GM12864 (cell line): Measurements from ENCODE around the gene UBAP1L.

Experiments used
- DNase-seq: peaks from one replicate; pipeline ENCODE4 v3.0.0-alpha.2; 2011; ENCODE audit warnings: low read depth
- H3K4me3 ChIP-seq: 2 replicates; pipeline ENCODE4 v1.5.1; 2011; ENCODE audit warnings: mild to moderate bottlenecking, low read depth, low read length, control low read depth
- CTCF ChIP-seq: IDR thresholded peaks from 2 replicates; pipeline ENCODE4 v1.5.1; 2011; ENCODE audit warnings: low read depth, mild to moderate bottlenecking, moderate library complexity, low read length, control low read depth, inconsistent platforms; ENCODE audit errors: missing control alignments

UBAP1L gene

GRCh38 chr15:65134538-65134937 is 19.5 kb upstream of the UBAP1L start:
- H3K4me3 ChIP-seq = peak overlapping the region; percentile 68
- no peak for TF ChIP-seq CTCF
- DNase-seq = no peak

DNA sequence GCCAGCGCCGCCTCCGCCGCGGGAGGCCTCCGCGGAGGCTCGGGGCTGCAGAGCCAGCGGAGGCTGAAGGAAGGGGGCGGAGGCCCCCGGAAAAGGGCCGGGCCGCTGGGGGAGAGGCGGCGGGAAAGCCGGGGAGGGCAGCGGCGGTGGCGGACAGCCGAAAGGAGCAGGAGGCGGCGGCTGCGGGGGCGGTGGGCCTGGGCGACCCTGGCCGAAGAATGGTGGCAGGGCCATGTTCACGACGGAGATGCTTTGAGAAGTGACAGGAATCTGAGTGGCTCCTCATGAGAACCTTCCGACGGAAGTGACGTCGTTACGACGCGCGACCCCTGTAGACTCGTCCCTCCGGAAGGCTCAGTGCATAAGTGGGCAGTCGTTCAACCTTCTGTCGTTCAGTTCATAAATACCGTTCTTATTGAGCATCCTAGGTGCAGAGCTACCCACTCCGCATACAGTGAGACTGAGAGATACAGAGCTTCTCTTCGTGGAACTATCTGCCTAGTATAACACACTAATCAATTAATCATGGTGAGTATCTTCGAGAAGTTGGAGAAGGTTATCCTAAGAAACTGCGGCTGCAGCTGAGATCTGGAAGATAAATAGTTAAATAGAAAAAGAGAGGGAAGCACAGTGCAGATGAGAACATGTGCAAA is 18.7 kb upstream of the UBAP1L start, which contains the start of gene PDCD7:
Gene PDCD7, minus strand, starts transcription at position 261 of the 653 bp plus-strand sequence. Its CDS starts 27 bp downstream, at position 234.
- no peak for TF ChIP-seq CTCF
- H3K4me3 ChIP-seq = peak within 1 kb of the TSS; percentile 68
- DNase-seq = peak; percentile 89

DNA sequence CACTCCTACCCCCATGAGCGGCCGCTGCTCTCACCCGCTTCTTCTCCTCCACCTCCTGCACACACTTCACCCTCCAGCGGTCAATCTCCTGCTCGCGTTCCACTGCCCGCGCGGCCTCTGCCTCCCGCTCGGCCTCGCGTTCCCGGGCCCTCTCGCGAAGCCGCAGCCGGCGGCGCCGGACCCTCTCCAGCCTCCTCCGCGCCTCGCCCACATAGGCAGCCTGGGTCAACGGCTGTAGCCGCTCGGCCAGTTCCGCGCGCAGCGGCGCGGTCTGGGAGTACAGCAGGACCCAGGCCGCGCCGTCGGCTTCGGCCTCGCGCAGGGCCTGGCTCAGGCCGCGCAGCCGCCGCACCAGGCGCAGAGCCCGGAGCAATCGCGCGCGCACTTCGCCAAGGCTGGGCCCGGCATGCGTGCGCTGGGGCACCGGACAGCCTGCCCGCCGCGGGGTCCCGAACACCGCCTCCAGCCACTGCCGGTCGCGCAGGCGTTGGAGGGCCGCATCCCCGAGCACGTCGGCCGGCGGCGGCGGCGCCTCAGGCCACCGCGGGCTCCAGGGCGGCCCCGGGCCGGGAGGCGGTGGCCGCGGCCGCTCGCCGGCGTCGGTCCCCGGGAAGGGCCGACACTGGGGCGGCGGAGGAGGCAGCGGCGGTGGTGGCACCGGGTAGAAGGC is 18.0 kb upstream of the UBAP1L start:
- TF ChIP-seq CTCF = no peak
- DNase-seq = no peak
- H3K4me3 ChIP-seq = peak overlapping the region; percentile 68

DNA sequence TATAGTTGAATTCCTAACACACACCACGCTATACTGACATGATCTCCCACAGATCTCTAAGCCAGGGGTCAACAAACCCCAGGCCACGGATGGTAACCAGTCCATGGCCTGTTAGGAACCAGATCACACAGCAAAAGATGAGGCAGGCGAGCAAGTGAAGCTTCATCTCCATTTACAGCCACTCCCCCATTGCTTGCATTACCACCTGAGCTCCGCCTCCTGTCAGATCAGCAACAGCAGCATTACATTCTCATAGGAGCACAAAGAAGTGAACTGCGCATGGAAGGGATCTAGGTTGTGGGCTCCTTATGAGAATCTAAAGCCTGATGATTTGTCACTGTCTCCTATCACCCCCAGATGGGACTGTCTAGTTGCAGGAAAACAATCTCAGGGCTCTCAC is 15.9 kb upstream of the UBAP1L start:
- no peak for DNase-seq
- H3K4me3 ChIP-seq = no peak overlapping the region
- TF ChIP-seq CTCF = no peak

DNA sequence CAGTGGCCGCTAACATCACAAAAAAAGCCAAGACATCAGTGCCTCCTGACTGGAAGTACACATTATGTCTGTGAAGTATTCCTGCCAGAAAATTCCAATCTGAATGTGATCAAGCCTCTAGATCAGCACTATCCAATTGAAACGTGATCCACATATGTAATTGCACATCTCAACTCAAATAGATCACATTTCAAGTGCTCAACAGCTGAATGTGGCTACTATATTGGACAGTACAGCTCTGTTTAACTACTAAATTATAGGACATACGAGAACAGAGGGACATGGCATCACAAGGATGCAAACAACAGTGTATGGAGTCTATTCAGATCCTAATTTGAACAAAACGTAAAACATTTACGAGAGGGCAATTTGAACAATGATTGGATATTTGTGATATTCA is 542 bp upstream of the UBAP1L start:
- TF ChIP-seq CTCF = no peak
- no peak overlapping the region for H3K4me3 ChIP-seq
- no peak for DNase-seq

- no peak for DNase-seq
- TF ChIP-seq CTCF = no peak
- H3K4me3 ChIP-seq = no peak overlapping the region
Observed at GRCh38 chr15:65110676-65111292, 4.2 kb downstream of the UBAP1L start.
